IPS DF 4.7 (cell line): ENCODE results near the gene IDH2.

Experiments used
- DNase-seq: peaks from one replicate; pipeline ENCODE4 v3.0.0-alpha.2; 2013; ENCODE audit warnings: low spot score; ENCODE audit errors: extremely low read depth

Gene IDH2

GRCh38 chr15:90044916-90045371 is 57.3 kb downstream of the IDH2 start:
- DNase-seq: no peak

GRCh38 chr15:90044191-90044590 is 58.1 kb downstream of the IDH2 start:
- DNase-seq: no peak

GRCh38 chr15:90043530-90044010 is 58.7 kb downstream of the IDH2 start:
- DNase-seq: no peak

GRCh38 chr15:90042766-90043529 is 59.3 kb downstream of the IDH2 start:
- DNase-seq: no peak

GRCh38 chr15:90042356-90042755 is 59.9 kb downstream of the IDH2 start:
- DNase-seq: no peak

- no peak for DNase-seq
Observed at GRCh38 chr15:90040618-90041017, 61.6 kb downstream of the IDH2 start.

- no peak for DNase-seq
Observed at GRCh38 chr15:90039996-90040395, 62.3 kb downstream of the IDH2 start.

GRCh38 chr15:90038632-90039095 is 63.6 kb downstream of the IDH2 start:
- no peak for DNase-seq

GRCh38 chr15:90037961-90038631 is 64.2 kb downstream of the IDH2 start:
- DNase-seq: no peak

GRCh38 chr15:90037511-90037860 is 64.8 kb downstream of the IDH2 start:
- DNase-seq: no peak

- DNase-seq: no peak
Observed at GRCh38 chr15:90036806-90037510, 65.3 kb downstream of the IDH2 start.

GRCh38 chr15:90036343-90036742 is 65.9 kb downstream of the IDH2 start:
- no peak for DNase-seq

GRCh38 chr15:90035840-90036230 is 66.4 kb downstream of the IDH2 start:
- DNase-seq: no peak

- no peak for DNase-seq
Observed at GRCh38 chr15:90035095-90035839, 67.0 kb downstream of the IDH2 start.

GRCh38 chr15:90033448-90033847 is 68.8 kb downstream of the IDH2 start:
- DNase-seq: no peak
